ENCODE results near the gene CDHR5. TPM values are rescaled to one million over a fixed set of nuclear protein-coding genes. Genes with fewer than 3 reads are reported as not detected.
"Not testable (repeated sequence)": the region's sequence is repeated elsewhere in the genome, so short reads cannot be mapped to it uniquely, and the experiment has no call there.

CDHR5 gene
- total and polyA plus RNA-seq, 2 of the 4 experiments (the other 2 are of a cell fraction) = not detected

GRCh38 chr11:650482-650881 lies 25.7 kb upstream of the CDHR5 start:
- Histone ChIP-seq H4K5ac (ENCODE audit: low read depth, low read length) (no peak overlapping the region), H3K14ac (replicated peaks; ENCODE audit: low read depth, low read length) (no peak overlapping the region), H4K8ac (ENCODE audit: low read depth in 2 of 2, low read length in 2 of 2) (no peak overlapping the region), H3K36me3 (ENCODE audit: control insufficient read depth, insufficient read depth, low read length) (peaks cover 21% of the 10 kb centered on the region; the same call in 1 of the 2 replicates), H3K79me1 (ENCODE audit: low read depth in 1 of 2, low read length in 2 of 2) (no peaks in the 10 kb centered on the region; a peak in 1 of 4 replicates), H2BK120ac (ENCODE audit: low read depth, low read length) (no peak overlapping the region), H4K20me1 (ENCODE audit: insufficient read depth, low read length) (no peaks in the 10 kb centered on the region), H2BK5ac (ENCODE audit: low read depth, low read length, poor library complexity, severe bottlenecking) (no peak overlapping the region), H2BK15ac (ENCODE audit: low read depth, low read length) (no peak overlapping the region), H3K27me3 (ENCODE audit: control insufficient read depth, insufficient read depth, low read length) (no peaks in the 10 kb centered on the region), H3K9me1 (ENCODE audit: insufficient read depth, low read length) (no peaks in the 10 kb centered on the region), H4K91ac (ENCODE audit: insufficient read depth, low read depth, low read length) (no peak overlapping the region), H3K4me1 (ENCODE audit: control insufficient read depth, insufficient read depth, low read length) (peaks cover 3% of the 10 kb centered on the region), H3K27ac (ENCODE audit: insufficient read depth, low read length) (no peak overlapping the region), H3K4ac (ENCODE audit: low read depth, low read length) (no peak overlapping the region), H2AK9ac (replicated peaks; ENCODE audit: low read depth, low read length, poor library complexity) (no peak overlapping the region), H2AFZ (replicated peaks; ENCODE audit: low read length, poor library complexity) (no peak overlapping the region), H3K18ac (ENCODE audit: low read depth, low read length) (no peak overlapping the region), H3K56ac (ENCODE audit: extremely low read depth, insufficient read depth, low read length) (no peak overlapping the region), H3K9ac (ENCODE audit: low read depth, low read length) (no peak overlapping the region), H3K9me3 (ENCODE audit: control insufficient read depth, insufficient read depth, low read length) (no peaks in the 10 kb centered on the region), H3K23ac (ENCODE audit: low read depth, low read length) (no peak overlapping the region), H2BK20ac (ENCODE audit: low read depth, low read length) (no peak overlapping the region), H3K4me3 (ENCODE audit: insufficient read depth, low read depth, low read length) (no peak overlapping the region), H2AK5ac (ENCODE audit: low read depth, low read length) (no peak overlapping the region), H3K4me2 (ENCODE audit: low read depth, low read length) (no peak overlapping the region)
- no peak for TF ChIP-seq RCOR1 (IDR thresholded peaks at IDR 0.05; ENCODE audit: insufficient replicate concordance, low read length)
- DNase-seq (peak; percentile 40), ATAC-seq (ENCODE audit: low read depth) (peak; percentile 64)
- ChIA-PET POLR2A (ENCODE audit: unreplicated experiment) (no interaction called here), CTCF (interaction anchor here (0.6 kb wide), 1 partner anchor 82 kb away, joined by 5 read pairs; no protein-coding TSS in a partner anchor)
- WGBS, 2 experiments (ENCODE audit: extremely low coverage in 2 of 2, insufficient read length in 1 of 2) = 80% methylated on average over 1 of the region's 10 CpGs; no CpG with 5 or more reads in 1 of the 2 experiments
- in situ Hi-C loops (cut with MboI; ENCODE audit: low sequenced_read_pairs) = no loop called here
- intact Hi-C loops (cut with micrococcal nuclease) = no loop called here
- dilution Hi-C loops (cut with HindIII; ENCODE audit: low sequenced_read_pairs, unreplicated experiment) = no loop called here
- no TSS peak for BruUV-seq (replicated peaks)

GRCh38 chr11:647672-648158 lies 23.0 kb upstream of the CDHR5 start:
- H2BK15ac ChIP-seq (ENCODE audit: low read depth, low read length); H2BK120ac ChIP-seq (ENCODE audit: low read depth, low read length); H2BK20ac ChIP-seq (ENCODE audit: low read depth, low read length); H3K9ac ChIP-seq (ENCODE audit: low read depth, low read length); H2AK5ac ChIP-seq (ENCODE audit: low read depth, low read length); H4K91ac ChIP-seq (ENCODE audit: insufficient read depth, low read depth, low read length); H3K4me1 ChIP-seq (ENCODE audit: control insufficient read depth, insufficient read depth, low read length); DNase-seq; H2AFZ ChIP-seq (replicated peaks; ENCODE audit: low read length, poor library complexity); ATAC-seq (ENCODE audit: low read depth); dilution Hi-C loops (cut with HindIII; ENCODE audit: low sequenced_read_pairs, unreplicated experiment); intact Hi-C loops (cut with micrococcal nuclease); in situ Hi-C loops (cut with MboI; ENCODE audit: low sequenced_read_pairs); H3K27me3 ChIP-seq (ENCODE audit: control insufficient read depth, insufficient read depth, low read length); H3K79me1 ChIP-seq (ENCODE audit: low read depth in 1 of 2, low read length in 2 of 2); H2BK5ac ChIP-seq (ENCODE audit: low read depth, low read length, poor library complexity, severe bottlenecking); H3K4ac ChIP-seq (ENCODE audit: low read depth, low read length); H3K23ac ChIP-seq (ENCODE audit: low read depth, low read length); H4K8ac ChIP-seq (ENCODE audit: low read depth in 2 of 2, low read length in 2 of 2); BruUV-seq (replicated peaks); H4K5ac ChIP-seq (ENCODE audit: low read depth, low read length); H3K14ac ChIP-seq (replicated peaks; ENCODE audit: low read depth, low read length); CTCF ChIA-PET; POLR2A ChIA-PET (ENCODE audit: unreplicated experiment); H3K4me2 ChIP-seq (ENCODE audit: low read depth, low read length); H3K9me1 ChIP-seq (ENCODE audit: insufficient read depth, low read length); H3K56ac ChIP-seq (ENCODE audit: extremely low read depth, insufficient read depth, low read length); H3K9me3 ChIP-seq (ENCODE audit: control insufficient read depth, insufficient read depth, low read length); H3K18ac ChIP-seq (ENCODE audit: low read depth, low read length); H3K27ac ChIP-seq (ENCODE audit: insufficient read depth, low read length); H3K4me3 ChIP-seq (ENCODE audit: insufficient read depth, low read depth, low read length); H4K20me1 ChIP-seq (ENCODE audit: insufficient read depth, low read length); H2AK9ac ChIP-seq (replicated peaks; ENCODE audit: low read depth, low read length, poor library complexity): not testable (repeated sequence)
- WGBS, 2 experiments (ENCODE audit: extremely low coverage in 2 of 2, insufficient read length in 1 of 2) = 94% methylated on average over 4 of the region's 14 CpGs; no CpG with 5 or more reads in 1 of the 2 experiments
- H3K36me3 ChIP-seq (ENCODE audit: control insufficient read depth, insufficient read depth, low read length) = peaks cover 24% of the 10 kb centered on the region

All from IMR-90 (cell line).